Lower lobe of right lung (tissue), 2 donors: ENCODE measurements around the gene CCP110. TPM values are rescaled to one million over a fixed set of nuclear protein-coding genes. Genes with fewer than 3 reads are reported as not detected.

Experiments
- ATAC-seq, 2 donors: fragments of 200-7000 bp; cut with Tn5 transposase; one replicate each; pipeline ENCODE4 v1.9.1; 2020 to 2022; ENCODE audit warnings: mild to moderate bottlenecking in 2 of 2, moderate library complexity in 2 of 2
- DNase-seq: peaks from one replicate; pipeline ENCODE4 v3.0.0-alpha.2; 2020
- H3K27ac ChIP-seq: fragments of 200-600 bp; one replicate; pipeline ENCODE4 v1.8.0; 2022
- H3K27me3 ChIP-seq: fragments of 200-600 bp; one replicate; pipeline ENCODE4 v1.8.0; 2022; ENCODE audit warnings: low read depth
- H3K36me3 ChIP-seq: fragments of 200-600 bp; one replicate; pipeline ENCODE4 v1.8.0; 2022; ENCODE audit warnings: mild to moderate bottlenecking
- H3K4me1 ChIP-seq: fragments of 200-600 bp; one replicate; pipeline ENCODE4 v1.8.0; 2022
- H3K4me3 ChIP-seq: fragments of 200-600 bp; one replicate; pipeline ENCODE4 v1.8.0; 2022; ENCODE audit warnings: mild to moderate bottlenecking
- H3K9me3 ChIP-seq: fragments of 200-600 bp; one replicate; pipeline ENCODE4 v1.8.0; 2022
- CTCF ChIP-seq: fragments of 200-600 bp; IDR thresholded peaks from one replicate; pipeline ENCODE4 v1.8.0; 2022; ENCODE audit warnings: antibody characterized with exemption, mild to moderate bottlenecking
- intact Hi-C: fragments of 100-400 bp; cut with DNase I; formaldehyde crosslinking; loops from one replicate; pipeline ENCODE4 v1.11.0; 2022
- total RNA-seq: library from RNA; stranded (reverse); fragmentation: NEBNext Ultra II Directional; extraction: Animal tissue kit (Norgen Biotek cat#: 25700); gene quantifications from one replicate; pipeline ENCODE4 v1.2.1, GENCODE V29; 2021
- donor health status: DM: no; HTN: yes; CAD: no; lungs with severe emphysema.

CCP110 gene
- total RNA-seq, 1 donor from 2014 or later, result 23.9 TPM

GRCh38 chr16:19548144-19548543 lies 24.4 kb downstream of the CCP110 start:
- H3K9me3 ChIP-seq, result no peaks in the 10 kb centered on the region
- intact Hi-C loops, result no loop called here
- no peak overlapping the region for H3K4me3 ChIP-seq
- DNase-seq, result no peak
- TF ChIP-seq CTCF, result no peak
- H3K4me1 ChIP-seq, result no peaks in the 10 kb centered on the region
- no peak for ATAC-seq
- no peak overlapping the region for H3K27ac ChIP-seq
- no peaks in the 10 kb centered on the region for H3K27me3 ChIP-seq
- peaks cover 72% of the 10 kb centered on the region for H3K36me3 ChIP-seq

- ATAC-seq (no peak), DNase-seq (no peak)
- Histone ChIP-seq H3K36me3 (peaks cover 57% of the 10 kb centered on the region), H3K9me3 (no peaks in the 10 kb centered on the region), H3K4me3 (no peak overlapping the region), H3K27ac (no peak overlapping the region), H3K4me1 (peaks cover 5% of the 10 kb centered on the region), H3K27me3 (no peaks in the 10 kb centered on the region)
- no peak for TF ChIP-seq CTCF
- intact Hi-C loops, result no loop called here
Observed at GRCh38 chr16:19549673-19550072, 25.9 kb downstream of the CCP110 start.

GRCh38 chr16:19555186-19555937 lies 31.6 kb downstream of the CCP110 start, which contains the start of gene VPS35L:
Gene VPS35L, plus strand, starts transcription at chr16:19555703. Its CDS starts 27 bp downstream, at chr16:19555730.
- peaks cover 2% of the 10 kb centered on the region for H3K36me3 ChIP-seq
- DNase-seq (peak; percentile 98), ATAC-seq (peak; percentile 99 to 100)
- peaks cover 15% of the 10 kb centered on the region for H3K4me1 ChIP-seq
- peak within 1 kb of the TSS; percentile 80 for H3K4me3 ChIP-seq
- no peaks in the 10 kb centered on the region for H3K27me3 ChIP-seq
- no peaks in the 10 kb centered on the region for H3K9me3 ChIP-seq
- TF ChIP-seq CTCF, result peak; percentile 76
- intact Hi-C loops, result no loop called here
- H3K27ac ChIP-seq, result peak within 1 kb of the TSS; percentile 85

- Histone ChIP-seq H3K4me3 (peak overlapping the region; percentile 80), H3K9me3 (no peaks in the 10 kb centered on the region), H3K4me1 (peaks cover 15% of the 10 kb centered on the region), H3K36me3 (no peaks in the 10 kb centered on the region), H3K27me3 (no peaks in the 10 kb centered on the region), H3K27ac (peak overlapping the region; percentile 85)
- intact Hi-C loops, result no loop called here
- peak in 1 of 2 donors; percentile 2 for ATAC-seq
- no peak for DNase-seq
- TF ChIP-seq CTCF, result peak; percentile 17
Observed at GRCh38 chr16:19555938-19556771, 32.4 kb downstream of the CCP110 start.

DNA sequence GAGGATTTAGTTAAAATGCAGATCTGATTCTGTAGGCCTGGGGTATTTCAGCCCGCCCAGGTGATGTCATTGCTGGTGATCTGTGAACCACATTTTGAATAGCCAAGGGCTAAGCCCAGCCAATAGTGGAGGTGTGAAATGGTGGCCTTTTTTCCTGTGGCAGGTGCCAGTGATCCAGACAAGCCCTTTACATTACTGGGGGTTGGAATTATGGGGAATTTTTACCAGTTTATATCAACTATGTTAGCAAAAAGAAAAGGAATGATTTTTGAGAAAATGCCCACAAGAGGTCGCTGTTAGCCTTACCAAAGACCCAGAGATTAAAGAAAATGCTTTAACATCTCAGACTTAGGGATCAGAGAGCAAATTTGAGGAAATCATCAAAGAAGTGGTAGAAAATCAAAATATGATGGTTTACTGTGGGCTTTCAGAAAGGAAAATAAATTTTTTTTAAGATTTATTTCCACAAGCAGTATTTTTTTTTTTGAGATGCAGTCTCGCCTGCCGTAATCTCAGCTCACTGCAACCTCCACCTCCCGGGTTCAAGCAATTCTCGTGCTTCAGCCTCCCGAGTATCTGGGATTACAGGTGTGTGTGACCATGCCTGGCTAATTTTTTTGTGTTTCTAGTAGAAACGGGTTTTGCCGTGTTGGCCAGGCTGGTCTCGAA lies 35.6 kb downstream of the CCP110 start:
- Histone ChIP-seq H3K9me3 (no peaks in the 10 kb centered on the region), H3K27me3 (no peaks in the 10 kb centered on the region), H3K36me3 (no peaks in the 10 kb centered on the region), H3K4me3 (no peak overlapping the region), H3K27ac (no peak overlapping the region), H3K4me1 (peaks cover 13% of the 10 kb centered on the region)
- no peak for DNase-seq
- intact Hi-C loops, result no loop called here
- no peak for ATAC-seq
- TF ChIP-seq CTCF, result peak; percentile 67
